ENCODE results near the gene AQP3. TPM values are rescaled to one million over a fixed set of nuclear protein-coding genes. Genes with fewer than 3 reads are reported as not detected.
A peak's percentile ranks its signal among the peaks of the same experiment; 100 is the strongest.

AQP3 gene
- total and polyA plus RNA-seq, 9 of the 15 experiments (the other 6 are each of a cell fraction or from before 2014, with no cell fraction given), result 4.2 to 31.5 (median 17.6) TPM

DNA sequence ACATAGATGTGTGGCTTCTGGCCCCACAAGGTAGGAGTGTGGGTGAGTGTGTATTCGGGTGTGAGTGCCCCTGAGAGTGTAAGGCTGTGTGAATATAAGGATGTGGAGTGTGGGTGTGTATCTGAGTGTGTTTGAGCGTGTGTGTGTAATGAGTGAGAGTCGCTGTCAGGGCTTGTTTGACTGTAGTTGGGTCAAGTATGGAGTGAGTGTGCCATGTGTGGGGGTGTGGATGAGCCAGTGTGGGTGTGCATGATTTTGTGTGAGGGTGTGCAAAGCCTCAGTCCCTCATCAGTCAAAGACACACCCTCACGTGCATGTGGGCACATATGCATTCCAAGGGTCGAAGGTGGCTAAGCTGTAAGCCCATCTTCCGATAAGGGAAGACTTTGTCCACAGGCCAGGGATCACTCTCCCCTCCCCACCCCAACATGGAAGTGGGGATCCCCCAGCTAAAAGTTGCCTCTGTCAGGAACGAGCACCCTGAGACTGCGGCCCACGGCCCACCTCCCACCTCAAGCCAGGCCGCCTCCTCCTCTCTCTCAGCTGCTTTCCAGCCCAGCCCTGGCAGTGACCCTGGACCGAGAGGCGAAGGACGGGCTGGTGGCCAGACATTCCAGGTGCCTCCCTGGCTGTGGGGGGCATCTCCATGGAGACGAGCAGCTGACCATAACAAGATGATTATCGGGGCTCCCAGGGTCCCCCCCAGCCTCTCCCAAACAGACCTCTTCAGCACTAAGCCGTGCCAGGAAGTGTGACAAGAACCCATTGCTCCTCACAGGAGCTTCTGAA is 12.9 kb downstream of the AQP3 start:
- WGBS (ENCODE audit: insufficient coverage, low coverage, missing lambda C conversion rate), result 64% methylated on average over 8 of the region's 16 CpGs
- Histone ChIP-seq H3K4me1 (replicated peaks in 1 of 2; ENCODE audit: control insufficient read depth in 2 of 2, insufficient read depth in 2 of 2, low read length in 2 of 2) (peaks cover 46 to 47% of the 10 kb centered on the region in 2 experiments), H3K79me2 (ENCODE audit: control insufficient read depth, insufficient read depth, low read length) (no peaks in the 10 kb centered on the region), H3K4me2 (ENCODE audit: insufficient read depth, low read length) (no peak overlapping the region), H2AFZ (ENCODE audit: low read depth, low read length) (no peak overlapping the region), H3K36me3 (ENCODE audit: control insufficient read depth, insufficient read depth, low read length) (no peaks in the 10 kb centered on the region), H3K9ac (ENCODE audit: insufficient read depth in 1 of 2, low read depth in 2 of 2, low read length in 2 of 2) (peak overlapping the region in 1 of 2 experiments; percentile 58; a peak in 1 of 4 replicates), H3K4me3 (no peak overlapping the region), H3K27ac (ENCODE audit: extremely low read depth, low read depth, low read length) (no peak overlapping the region), H3K9me1 (ENCODE audit: control insufficient read depth, insufficient read depth, low read length) (no peaks in the 10 kb centered on the region), H4K20me1 (replicated peaks; ENCODE audit: control insufficient read depth, insufficient read depth, low read length) (no peaks in the 10 kb centered on the region), H3K9me3 (replicated peaks; ENCODE audit: control insufficient read depth, insufficient read depth, low read depth, low read length) (no peaks in the 10 kb centered on the region), H3K27me3 (ENCODE audit: control insufficient read depth in 2 of 2, insufficient read depth in 2 of 2, low read length in 2 of 2) (no peaks in the 10 kb centered on the region)
- POLR2A ChIA-PET, result interaction anchor here (1.3 kb wide), 1 partner anchor 19 kb away, joined by 3 read pairs; no protein-coding TSS in a partner anchor
- TF ChIP-seq ZNF23 (CRISPR knock-in tag; IDR thresholded peaks at IDR 0.05), result no peak
- TF ChIP-seq BHLHE40 (IDR thresholded peaks at IDR 0.05; ENCODE audit: low read length), result peak; percentile 58; the same call in 1 of the 2 replicates
- TF ChIP-seq, protein P1, sequence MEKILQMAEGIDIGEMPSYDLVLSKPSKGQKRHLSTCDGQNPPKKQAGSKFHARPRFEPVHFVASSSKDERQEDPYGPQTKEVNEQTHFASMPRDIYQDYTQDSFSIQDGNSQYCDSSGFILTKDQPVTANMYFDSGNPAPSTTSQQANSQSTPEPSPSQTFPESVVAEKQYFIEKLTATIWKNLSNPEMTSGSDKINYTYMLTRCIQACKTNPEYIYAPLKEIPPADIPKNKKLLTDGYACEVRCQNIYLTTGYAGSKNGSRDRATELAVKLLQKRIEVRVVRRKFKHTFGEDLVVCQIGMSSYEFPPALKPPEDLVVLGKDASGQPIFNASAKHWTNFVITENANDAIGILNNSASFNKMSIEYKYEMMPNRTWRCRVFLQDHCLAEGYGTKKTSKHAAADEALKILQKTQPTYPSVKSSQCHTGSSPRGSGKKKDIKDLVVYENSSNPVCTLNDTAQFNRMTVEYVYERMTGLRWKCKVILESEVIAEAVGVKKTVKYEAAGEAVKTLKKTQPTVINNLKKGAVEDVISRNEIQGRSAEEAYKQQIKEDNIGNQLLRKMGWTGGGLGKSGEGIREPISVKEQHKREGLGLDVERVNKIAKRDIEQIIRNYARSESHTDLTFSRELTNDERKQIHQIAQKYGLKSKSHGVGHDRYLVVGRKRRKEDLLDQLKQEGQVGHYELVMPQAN (IDR thresholded peaks at IDR 0.05; ENCODE audit: borderline replicate concordance), result no peak
- intact Hi-C loops (cut with micrococcal nuclease), result no loop called here
- FAIRE-seq (no peak), DNase-seq (ENCODE audit: extremely low read depth in 1 of 4, low spot score in 3 of 4) (no peak), ATAC-seq (no peak)
- in situ Hi-C loops (cut with MboI), result no loop called here
- CTCF ChIA-PET (ENCODE audit: low intra/inter-chr PET ratio), result no interaction called here
- no TSS peak for BruUV-seq (replicated peaks)

All from K562 (cell line).